Bronchial smooth muscle cell (primary cell): ENCODE data around the gene ZNF560. TPM values are rescaled to one million over a fixed set of nuclear protein-coding genes. Genes with fewer than 3 reads are reported as not detected.

ENCODE experiments used
- total RNA-seq: library from RNA; depleted of rRNA; stranded (reverse); fragments of >200 nt; gene quantifications from 2 replicates; pipeline ENCODE4 v1.2.1, GENCODE V29; 2014

ZNF560 gene
- total RNA-seq: 0.79 and 1.2 TPM in 2 replicates

GRCh38 chr19:9498183-9498902 is at the start of gene ZNF560:
Gene ZNF560, minus strand, starts transcription at chr19:9498616. Its CDS starts 23,303 bp downstream, at chr19:9475313.

GRCh38 chr19:9538183-9539058 is 40.0 kb upstream of the ZNF560 start, which contains the start of gene ZNF426:
Gene ZNF426, minus strand, starts transcription at chr19:9538645. Its CDS starts 2,413 bp downstream, at chr19:9536232.

GRCh38 chr19:9435279-9436268 is 62.8 kb downstream of the ZNF560 start, which contains the start of gene ZNF266:
Gene ZNF266, minus strand, starts transcription at chr19:9435573. Its CDS starts 15,484 bp downstream, at chr19:9420089.

Other genes starting within 250 kb of the ZNF560 start
- not detected in 2 replicates for gene OR7E24, start 247.7 kb downstream of the ZNF560 start, total RNA-seq
- gene ZNF699, start 188.8 kb downstream of the ZNF560 start, total RNA-seq: 5.7 and 6.9 TPM in 2 replicates
- 9.0 and 10.6 TPM in 2 replicates for gene ZNF559, start 174.4 kb downstream of the ZNF560 start, total RNA-seq
- 1.5 and 2.0 TPM in 2 replicates for gene ZNF177, start 135.6 kb downstream of the ZNF560 start, total RNA-seq
- gene ZNF266, start 63.0 kb downstream of the ZNF560 start, total RNA-seq: 8.2 and 9.3 TPM in 2 replicates
- gene ZNF426, start 40.0 kb upstream of the ZNF560 start, total RNA-seq: 22.4 and 23.5 TPM in 2 replicates
- 24.0 and 33.1 TPM in 2 replicates for gene ZNF121, start 85.9 kb upstream of the ZNF560 start, total RNA-seq
- gene ZNF561, start 122.6 kb upstream of the ZNF560 start, total RNA-seq: 43.0 and 68.2 TPM in 2 replicates
- gene ZNF562, start 176.5 kb upstream of the ZNF560 start, total RNA-seq: 12.6 and 28.4 TPM in 2 replicates